GM18505 (cell line): ENCODE data around the gene EPPIN.

Source experiments
- ATAC-seq: cut with Tn5 transposase; IDR thresholded peaks from one replicate; pipeline ENCODE4 v1.9.1; 2021; ENCODE audit not compliant: unreplicated experiment
- POLR2A ChIP-seq: IDR thresholded peaks from 4 replicates; pipeline ENCODE4 v1.6.1; 2011; ENCODE audit warnings: borderline replicate concordance; ENCODE audit not compliant: insufficient read depth, insufficient read length; ENCODE audit errors: extremely low read depth

The EPPIN gene

DNA sequence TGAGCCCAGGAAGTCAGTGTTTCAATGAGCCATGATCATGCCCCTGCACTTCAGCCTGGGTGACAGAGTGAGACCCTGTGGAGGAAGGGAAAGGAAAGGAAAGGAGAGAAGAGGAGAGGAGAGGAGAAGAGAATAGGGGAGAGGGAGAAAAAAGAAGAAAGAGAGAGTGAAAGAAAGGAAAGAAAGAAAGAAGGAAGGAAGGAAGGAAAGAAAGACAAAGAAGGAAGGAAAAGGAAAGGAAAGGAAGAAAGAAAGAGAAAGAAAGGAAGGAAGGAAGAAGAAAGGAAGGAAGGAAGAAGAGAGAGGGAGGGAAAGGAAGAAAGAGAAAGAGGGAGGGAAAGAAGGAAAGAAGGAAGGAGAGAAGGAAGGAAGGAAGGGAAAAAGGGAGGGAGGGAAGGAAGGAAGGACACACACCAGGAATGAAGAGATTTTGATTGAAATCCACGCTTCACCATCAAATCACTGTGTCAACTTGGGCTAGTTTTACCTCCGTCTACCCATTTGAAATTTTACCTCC is 17.6 kb upstream of the EPPIN start:
- ATAC-seq = no peak
- no peak for TF ChIP-seq POLR2A

DNA sequence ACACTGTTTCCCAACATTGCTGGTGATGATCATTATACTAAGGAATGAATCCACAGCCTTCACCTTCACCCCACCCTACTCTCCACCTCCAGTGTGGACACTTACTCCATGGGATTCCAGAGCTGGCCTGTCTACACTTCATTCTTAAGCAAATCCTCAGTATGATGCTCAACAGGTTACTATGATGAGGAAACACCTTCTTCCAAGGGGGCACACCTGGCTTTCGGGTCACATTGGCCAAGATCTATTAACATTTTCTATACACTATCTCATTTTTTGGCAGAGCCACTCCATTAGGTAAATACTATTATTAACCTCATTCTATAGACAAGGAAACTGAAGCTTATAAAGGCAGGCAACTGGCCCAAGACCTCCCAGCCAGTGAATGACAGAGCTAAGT is 8.0 kb upstream of the EPPIN start:
- TF ChIP-seq POLR2A = no peak
- ATAC-seq = no peak

DNA sequence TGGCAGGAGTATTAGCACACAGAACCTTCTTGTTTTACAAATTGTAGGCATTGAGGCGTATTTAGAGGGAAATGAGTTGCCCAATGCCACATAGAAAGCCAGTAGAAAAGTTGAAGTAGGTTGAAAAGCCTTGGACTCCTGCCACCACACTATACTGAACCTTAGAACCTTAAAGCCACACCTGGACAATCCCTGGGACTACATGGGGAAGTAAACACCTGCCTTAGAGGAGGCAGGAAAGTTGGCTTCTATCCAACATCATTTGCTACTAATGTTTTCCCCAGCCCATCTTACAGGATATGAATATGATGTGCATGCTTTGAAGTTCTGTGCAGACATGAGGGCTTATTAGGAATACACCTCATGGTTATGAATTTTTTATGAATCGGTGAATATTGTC is 5.3 kb upstream of the EPPIN start:
- ATAC-seq = no peak
- no peak for TF ChIP-seq POLR2A

DNA sequence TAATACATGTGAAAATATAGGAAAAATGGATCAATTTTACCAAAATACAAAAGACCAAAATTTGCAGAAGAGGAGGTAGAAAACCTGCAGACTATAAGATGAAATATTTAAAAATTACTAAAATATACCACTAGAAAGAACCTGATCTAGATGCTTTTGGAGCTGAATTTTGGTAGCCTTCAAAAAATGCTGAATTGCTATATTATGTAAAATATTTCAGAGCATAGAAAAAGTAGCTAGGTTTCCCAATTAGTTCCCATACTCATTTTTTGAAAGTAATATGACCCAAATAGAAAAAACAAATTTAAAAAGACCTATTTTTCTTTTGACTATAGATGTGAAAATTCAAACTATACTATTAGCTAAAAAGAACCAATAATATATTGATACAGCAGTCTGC is 3.6 kb upstream of the EPPIN start:
- no peak for ATAC-seq

DNA sequence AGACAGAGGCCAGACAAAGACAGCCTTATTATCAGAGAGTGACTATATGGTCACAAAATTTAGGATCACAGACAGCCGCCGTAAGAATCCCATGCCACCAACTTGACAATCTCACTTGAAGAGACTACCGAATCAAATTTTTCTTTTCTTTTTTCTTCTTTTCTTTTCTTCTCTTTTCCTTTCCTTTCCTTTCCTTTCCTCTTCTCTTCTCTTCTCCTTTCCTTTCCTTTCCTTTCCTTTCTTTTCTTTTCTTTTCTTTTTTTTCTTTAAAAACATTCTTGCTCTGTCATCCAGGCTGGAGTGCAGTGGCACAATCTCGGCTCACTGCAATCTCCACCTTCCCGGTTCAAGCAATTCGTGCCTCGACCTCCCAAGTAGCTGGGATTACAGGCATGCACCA is 1.2 kb upstream of the EPPIN start:
- TF ChIP-seq POLR2A = no peak
- no peak for ATAC-seq

More for the DNA sequence above, 3.6 kb upstream of the EPPIN start:
- TF ChIP-seq POLR2A = no peak

DNA sequence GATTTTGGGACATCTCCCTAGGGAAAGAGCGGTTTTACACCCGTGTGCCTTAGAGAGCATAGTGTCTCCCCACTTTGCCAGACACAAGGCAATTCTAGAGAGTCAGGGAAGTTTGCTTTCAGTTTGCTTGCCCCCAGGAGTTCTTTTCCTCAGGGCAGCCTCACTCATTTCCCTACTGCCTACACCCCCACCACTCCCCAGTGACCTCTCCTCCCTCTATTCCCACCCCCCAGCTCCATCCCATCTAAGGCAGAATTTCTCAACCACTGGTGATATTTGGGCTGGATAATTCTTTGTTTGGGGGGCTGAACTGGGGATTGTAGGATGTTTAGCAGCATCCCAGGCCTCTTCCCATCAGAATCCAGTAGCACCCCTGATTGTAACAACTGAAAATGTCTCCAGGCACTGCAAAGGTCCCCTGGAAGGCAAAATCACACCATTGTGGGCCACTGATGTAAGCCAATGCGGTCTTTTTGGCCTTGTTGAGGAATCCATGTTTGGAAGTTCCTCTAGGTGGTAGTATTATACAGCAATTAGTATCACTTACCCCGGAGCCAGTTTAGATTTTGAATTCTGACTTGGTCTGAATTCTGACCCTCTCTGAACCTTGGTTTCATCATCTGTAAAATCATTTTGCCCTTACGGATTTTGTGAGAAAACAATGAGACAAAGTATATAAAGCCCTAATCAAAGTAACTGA is 1.3 kb downstream of the EPPIN start:
- ATAC-seq = no peak
- TF ChIP-seq POLR2A = no peak

DNA sequence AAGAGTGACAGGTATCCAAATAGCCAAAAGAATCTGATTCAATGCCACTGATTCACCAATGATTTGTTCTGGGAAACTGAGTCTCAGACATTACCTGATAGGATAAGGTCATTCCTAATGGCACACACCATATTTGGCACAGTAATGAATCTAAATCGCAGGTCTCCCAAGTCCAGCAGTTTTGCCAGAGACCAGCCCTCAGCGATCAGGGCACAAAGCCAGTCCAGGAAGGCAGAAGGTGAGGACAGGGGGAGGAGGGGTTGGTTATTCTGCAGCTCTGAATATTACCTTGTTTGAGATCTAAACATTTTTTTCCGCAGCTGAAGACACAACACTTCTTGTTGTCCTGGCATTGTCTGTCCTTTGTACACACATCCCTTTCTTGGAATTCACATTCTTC is 1.9 kb downstream of the EPPIN start:
- TF ChIP-seq POLR2A = no peak
- ATAC-seq = no peak

DNA sequence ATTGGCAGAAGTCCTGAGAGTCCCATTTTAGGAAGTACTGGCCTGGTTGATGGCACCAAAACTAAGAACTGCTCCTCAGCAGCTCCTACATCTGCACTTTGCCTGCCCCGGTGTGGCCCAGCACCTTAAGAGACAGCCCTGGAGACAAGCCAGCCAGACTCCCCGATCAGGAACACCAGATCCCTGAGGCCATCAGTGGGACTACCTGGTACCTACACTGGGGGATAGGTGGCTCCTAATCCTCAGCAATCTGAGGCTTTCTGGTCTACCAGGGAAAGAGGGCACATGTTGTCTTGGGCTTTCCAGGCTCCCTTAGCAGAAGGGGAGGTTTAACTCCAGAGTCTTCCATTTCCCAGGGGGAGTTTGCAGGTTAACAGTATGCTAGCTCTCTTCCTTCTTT is 7.8 kb downstream of the EPPIN start, which contains the start of gene WFDC6:
Gene WFDC6 (minus strand): TSS at position 101 of the 400 bp plus-strand sequence. CDS start 75 bp downstream, at position 26.
- no peak for TF ChIP-seq POLR2A

DNA sequence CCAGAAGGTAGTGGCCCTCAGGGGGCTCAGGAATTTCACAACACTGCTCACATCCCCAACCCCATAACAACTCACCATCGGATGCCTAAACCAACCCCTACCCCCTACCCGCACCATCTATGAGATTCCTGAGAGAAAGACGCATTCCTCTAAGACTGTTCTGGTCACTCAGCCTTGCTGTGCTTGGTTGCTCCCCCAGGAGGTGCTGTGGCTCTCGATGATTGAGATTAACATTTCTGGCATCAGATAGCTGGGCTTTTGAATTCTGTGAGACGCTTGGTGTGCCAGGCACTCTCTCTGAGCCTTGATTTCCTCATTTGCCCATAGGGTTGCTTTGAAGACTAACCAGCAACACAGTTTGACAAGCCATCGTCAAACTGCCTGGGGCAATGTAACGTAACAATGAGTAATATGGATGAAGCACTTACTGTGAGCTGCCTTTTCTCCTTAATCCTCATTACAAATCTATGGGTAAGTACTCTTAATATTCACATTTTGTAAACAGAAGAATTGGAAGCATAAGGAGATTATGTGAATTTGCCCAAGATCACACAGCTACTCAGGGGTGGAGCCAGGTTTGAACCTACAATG is 8.9 kb downstream of the EPPIN start:
- TF ChIP-seq POLR2A = no peak
- ATAC-seq = no peak

More for the DNA sequence above, 7.8 kb downstream of the EPPIN start, which contains the start of gene WFDC6:
- no peak for ATAC-seq

DNA sequence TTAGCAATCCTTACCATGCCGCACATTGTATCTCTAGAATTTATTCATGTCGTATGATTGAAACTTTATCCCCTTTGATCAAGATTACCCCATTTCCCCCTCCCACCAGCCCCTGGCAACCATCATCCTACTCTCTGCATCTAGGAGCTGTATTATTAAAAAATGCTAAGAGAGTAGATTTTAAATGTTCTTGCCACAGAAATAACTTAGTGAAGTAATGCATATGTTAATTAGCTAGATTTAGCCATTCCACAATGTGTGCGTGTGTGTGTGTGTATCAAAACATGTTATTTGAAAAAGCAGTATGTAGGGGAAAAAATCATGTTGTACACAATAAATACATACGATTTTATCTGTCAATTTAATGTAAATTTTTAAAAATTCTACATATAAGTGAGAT is 19.9 kb downstream of the EPPIN start:
- no peak for ATAC-seq

DNA sequence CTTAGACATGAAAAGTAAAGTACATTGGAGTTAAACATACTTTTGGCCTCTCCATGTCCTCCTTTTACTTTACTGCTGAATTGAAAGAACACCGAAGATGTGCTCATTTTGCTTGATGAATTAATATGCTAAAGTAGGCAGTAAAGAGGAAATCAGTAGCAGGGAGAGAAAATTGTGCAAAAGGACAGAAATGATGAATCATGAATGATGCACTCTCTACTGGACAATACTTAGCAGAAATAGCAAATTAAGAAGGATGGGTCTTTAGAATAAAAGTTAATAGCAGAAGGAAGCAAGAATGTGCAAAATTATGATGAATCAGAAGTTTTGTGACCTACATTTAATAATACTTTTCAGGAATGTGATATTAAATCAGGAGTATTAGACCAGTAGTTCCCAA is 23.4 kb downstream of the EPPIN start:
- TF ChIP-seq POLR2A = no peak
- ATAC-seq = no peak

More for the DNA sequence above, 19.9 kb downstream of the EPPIN start:
- TF ChIP-seq POLR2A = no peak

DNA sequence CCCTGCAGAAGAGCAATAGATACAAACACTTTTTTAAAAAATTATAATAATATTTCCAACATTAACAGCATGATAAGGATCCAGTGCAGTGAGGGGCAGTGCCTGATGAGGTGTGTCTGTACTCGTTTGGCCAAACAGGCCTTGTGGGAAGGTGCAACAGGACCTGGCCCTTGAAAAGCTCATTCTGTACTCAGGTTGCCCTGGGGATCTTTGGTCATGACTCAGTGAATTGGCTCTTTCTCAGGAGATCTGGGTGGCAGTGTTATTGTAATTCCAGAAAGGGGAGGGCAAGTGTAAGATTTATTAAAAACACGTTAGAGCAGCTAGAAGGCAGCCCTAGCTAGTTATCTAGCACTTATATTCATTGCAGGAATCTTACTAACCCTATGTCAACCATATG is 28.9 kb downstream of the EPPIN start:
- no peak for ATAC-seq

DNA sequence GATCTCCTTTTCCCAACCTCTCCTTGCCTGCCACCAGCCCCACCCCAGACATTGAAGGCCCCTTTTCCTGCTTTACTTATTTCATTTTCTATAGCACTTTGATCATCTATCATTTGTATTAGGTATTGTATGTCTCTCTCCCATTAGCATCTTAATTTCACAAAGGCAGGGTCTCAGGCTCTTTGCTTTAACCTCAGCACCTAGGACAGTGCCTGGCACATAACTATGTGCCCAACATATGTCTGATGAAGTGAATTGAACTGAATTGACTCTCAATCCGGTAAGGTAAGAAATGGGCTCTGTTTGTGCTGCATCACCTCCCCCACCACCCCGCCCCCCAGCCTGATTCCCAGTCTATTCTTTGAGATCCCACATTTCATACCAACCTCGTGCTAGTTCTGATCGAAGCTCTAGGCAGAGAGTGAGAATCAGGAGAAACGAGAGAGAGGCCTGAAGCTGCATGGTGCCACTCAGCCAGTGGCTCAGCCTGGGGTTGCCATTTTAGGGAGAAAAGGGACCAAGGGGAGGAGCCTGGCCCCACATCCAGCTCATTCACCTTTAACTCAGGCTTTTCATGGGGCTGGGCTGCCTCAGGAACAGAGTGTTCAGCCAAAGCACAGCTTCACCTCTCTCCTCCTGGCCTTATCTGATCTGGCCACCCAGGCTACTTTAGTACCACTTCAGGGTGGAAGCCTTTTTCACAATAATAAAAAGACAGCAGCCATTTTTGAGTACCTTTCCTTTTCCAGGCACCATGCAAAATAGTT is 31.9 kb downstream of the EPPIN start, which contains the start of gene SPINT3:
Gene SPINT3 (minus strand): TSS at position 476 of the 767 bp plus-strand sequence. CDS start 14 bp downstream, at position 462.
- no peak for TF ChIP-seq POLR2A
- no peak for ATAC-seq

More for the DNA sequence above, 28.9 kb downstream of the EPPIN start:
- TF ChIP-seq POLR2A = no peak

DNA sequence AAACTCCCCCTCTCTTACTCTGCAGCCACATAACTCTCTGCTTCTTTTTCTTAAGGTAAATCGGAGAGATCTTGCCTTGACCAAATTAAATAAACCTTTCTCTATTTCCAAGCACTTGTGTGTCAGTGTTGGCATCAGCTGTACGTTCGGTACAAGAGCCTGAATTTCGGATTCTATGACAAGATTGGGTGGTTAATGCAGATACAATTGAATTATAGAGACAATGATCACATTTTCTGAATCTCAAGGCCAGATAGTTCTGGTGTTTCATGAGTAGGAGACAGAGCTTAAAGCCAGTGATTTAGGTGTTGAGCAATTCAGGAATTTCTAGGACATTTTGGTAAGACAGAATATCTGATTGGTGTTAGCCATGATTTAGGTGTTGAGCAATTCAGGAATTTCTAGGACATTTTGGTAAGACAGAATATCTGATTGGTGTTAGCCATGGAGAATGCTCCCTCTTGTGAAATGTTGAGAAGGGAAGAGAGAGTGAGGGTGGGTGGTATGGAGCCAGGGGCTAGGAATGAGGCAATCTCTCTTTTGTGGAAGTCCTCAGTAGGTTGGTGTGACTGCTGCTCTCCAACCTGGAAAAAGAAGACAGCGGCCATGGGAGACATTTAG is 36.8 kb downstream of the EPPIN start:
- ATAC-seq = no peak
- TF ChIP-seq POLR2A = no peak

DNA sequence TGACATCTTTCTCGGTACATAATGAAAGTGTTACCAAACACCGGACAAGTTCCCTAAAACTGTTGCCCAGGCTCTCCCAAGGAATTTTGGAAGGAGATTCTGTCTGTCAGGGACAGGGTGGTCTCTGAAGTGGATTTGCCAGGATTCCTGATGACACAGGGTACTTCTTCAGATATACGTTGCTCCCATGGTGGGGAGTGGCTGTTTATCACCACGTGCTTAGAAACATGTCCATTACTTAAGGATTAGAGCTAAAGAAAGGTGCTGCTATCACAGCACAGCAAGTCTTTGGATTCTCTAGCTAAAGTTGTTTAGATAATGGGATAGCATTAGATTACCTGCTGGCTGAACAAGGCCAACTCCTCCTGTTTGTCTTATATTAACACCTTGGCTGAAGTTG is 38.1 kb downstream of the EPPIN start:
- ATAC-seq = no peak
- TF ChIP-seq POLR2A = no peak
